ENCODE results near the gene ANGEL2. TPM values are rescaled to one million over a fixed set of nuclear protein-coding genes. Genes with fewer than 3 reads are reported as not detected.

The ANGEL2 gene
- total and polyA plus RNA-seq, 2 of the 13 experiments (the other 11 are each of a cell fraction or from before 2014, with no cell fraction given): 12.3 to 25.4 TPM

DNA sequence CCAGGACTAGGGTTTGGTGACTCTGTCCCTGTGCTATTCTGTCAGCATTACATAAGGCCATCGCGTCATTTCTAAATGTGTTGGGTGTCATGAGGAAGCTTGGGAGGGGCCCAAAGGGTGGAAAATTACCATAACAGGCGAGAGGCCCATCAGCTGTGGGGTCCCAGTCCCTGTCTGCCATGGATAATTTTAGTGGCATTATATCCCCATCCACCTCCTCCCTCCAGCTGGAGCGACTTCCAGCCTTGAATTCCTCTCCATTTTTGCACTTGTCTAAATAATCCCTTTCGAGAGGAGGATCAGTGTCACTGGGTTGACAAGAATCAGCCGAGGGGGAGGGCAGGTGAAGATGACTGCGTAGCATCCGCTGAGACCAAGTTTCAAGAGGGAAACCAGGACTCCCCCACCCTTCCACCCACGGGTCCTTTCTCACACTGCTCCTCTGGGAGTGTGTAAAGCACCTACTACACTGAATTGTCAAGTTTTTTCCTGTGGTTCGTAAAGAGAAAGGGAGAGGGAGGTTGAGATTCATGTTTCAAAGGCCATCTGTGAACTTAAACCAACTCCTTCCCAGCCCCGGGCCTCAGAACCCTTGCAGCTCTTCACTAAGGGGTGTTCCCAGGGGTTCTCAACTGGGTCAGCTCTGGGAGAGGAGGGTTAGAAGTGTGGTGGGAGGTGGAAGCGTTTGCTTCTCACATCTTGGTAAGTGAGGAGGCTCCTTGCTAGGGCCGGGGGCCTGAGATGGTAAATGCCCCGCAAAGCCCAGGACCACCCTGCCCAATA lies 36.1 kb downstream of the ANGEL2 start (continued):
- TF ChIP-seq, protein P1, sequence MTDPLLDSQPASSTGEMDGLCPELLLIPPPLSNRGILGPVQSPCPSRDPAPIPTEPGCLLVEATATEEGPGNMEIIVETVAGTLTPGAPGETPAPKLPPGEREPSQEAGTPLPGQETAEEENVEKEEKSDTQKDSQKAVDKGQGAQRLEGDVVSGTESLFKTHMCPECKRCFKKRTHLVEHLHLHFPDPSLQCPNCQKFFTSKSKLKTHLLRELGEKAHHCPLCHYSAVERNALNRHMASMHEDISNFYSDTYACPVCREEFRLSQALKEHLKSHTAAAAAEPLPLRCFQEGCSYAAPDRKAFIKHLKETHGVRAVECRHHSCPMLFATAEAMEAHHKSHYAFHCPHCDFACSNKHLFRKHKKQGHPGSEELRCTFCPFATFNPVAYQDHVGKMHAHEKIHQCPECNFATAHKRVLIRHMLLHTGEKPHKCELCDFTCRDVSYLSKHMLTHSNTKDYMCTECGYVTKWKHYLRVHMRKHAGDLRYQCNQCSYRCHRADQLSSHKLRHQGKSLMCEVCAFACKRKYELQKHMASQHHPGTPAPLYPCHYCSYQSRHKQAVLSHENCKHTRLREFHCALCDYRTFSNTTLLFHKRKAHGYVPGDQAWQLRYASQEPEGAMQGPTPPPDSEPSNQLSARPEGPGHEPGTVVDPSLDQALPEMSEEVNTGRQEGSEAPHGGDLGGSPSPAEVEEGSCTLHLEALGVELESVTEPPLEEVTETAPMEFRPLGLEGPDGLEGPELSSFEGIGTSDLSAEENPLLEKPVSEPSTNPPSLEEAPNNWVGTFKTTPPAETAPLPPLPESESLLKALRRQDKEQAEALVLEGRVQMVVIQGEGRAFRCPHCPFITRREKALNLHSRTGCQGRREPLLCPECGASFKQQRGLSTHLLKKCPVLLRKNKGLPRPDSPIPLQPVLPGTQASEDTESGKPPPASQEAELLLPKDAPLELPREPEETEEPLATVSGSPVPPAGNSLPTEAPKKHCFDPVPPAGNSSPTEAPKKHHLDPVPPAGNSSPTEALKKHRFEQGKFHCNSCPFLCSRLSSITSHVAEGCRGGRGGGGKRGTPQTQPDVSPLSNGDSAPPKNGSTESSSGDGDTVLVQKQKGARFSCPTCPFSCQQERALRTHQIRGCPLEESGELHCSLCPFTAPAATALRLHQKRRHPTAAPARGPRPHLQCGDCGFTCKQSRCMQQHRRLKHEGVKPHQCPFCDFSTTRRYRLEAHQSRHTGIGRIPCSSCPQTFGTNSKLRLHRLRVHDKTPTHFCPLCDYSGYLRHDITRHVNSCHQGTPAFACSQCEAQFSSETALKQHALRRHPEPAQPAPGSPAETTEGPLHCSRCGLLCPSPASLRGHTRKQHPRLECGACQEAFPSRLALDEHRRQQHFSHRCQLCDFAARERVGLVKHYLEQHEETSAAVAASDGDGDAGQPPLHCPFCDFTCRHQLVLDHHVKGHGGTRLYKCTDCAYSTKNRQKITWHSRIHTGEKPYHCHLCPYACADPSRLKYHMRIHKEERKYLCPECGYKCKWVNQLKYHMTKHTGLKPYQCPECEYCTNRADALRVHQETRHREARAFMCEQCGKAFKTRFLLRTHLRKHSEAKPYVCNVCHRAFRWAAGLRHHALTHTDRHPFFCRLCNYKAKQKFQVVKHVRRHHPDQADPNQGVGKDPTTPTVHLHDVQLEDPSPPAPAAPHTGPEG (CRISPR knock-in tag; IDR thresholded peaks at IDR 0.05): no peak
- no peak for TF ChIP-seq MYC (CRISPR knock-in tag; IDR thresholded peaks at IDR 0.05; ENCODE audit: borderline replicate concordance)
- no peak for TF ChIP-seq ZNF251 (CRISPR knock-in tag; IDR thresholded peaks at IDR 0.05)
- TF ChIP-seq ZBTB20 (CRISPR knock-in tag; IDR thresholded peaks at IDR 0.05; ENCODE audit: borderline replicate concordance, low read depth): no peak
- TF ChIP-seq HOXA9 (CRISPR knock-in tag; IDR thresholded peaks at IDR 0.05; ENCODE audit: borderline replicate concordance): no peak

Measured in HepG2 (cell line).